HG03558 (cell line): ENCODE data around the gene PHYH.

ENCODE experiments used
- ATAC-seq: cut with Tn5 transposase; IDR thresholded peaks from one replicate; pipeline ENCODE4 v1.9.1; 2021; ENCODE audit warnings: moderate number of reproducible peaks; ENCODE audit not compliant: unreplicated experiment; ENCODE audit errors: extremely low read depth

Gene PHYH

GRCh38 chr10:13233358-13233757 is 66.5 kb downstream of the PHYH start:
- no peak for ATAC-seq

- no peak for ATAC-seq
Measured at GRCh38 chr10:13231808-13232207, 68.1 kb downstream of the PHYH start.

- ATAC-seq, result no peak
Measured at GRCh38 chr10:13231190-13231589, 68.7 kb downstream of the PHYH start.
